ENCODE results near the gene ATP9A. TPM values are rescaled to one million over a fixed set of nuclear protein-coding genes. Genes with fewer than 3 reads are reported as not detected.

Gene ATP9A
- total RNA-seq, 2 experiments from 2014 or later: 0.11 to 0.19 TPM

GRCh38 chr20:51803148-51803854, 35.1 kb upstream of the ATP9A start:
- intact Hi-C loops (cut with DNase I, micrococcal nuclease): no loop called here
- Histone ChIP-seq H3K9me3 (ENCODE audit: control insufficient read depth in 1 of 2, insufficient read depth in 1 of 2, low read length in 2 of 2) (peaks cover 0 to 10% of the 10 kb centered on the region in 2 experiments), H3K27me3 (ENCODE audit: control insufficient read depth in 1 of 2, insufficient read depth in 2 of 2, low read length in 2 of 2) (peaks cover 28 to 48% of the 10 kb centered on the region in 2 experiments), H3K4me1 (ENCODE audit: insufficient read depth, low read length) (peaks cover 15% of the 10 kb centered on the region), H3K27ac (ENCODE audit: low read depth in 1 of 2, low read length in 2 of 2) (no peak overlapping the region), H3K4me3 (ENCODE audit: low read length) (no peak overlapping the region), H3K36me3 (ENCODE audit: insufficient read depth, low read length) (no peaks in the 10 kb centered on the region)
- Mint-ChIP-seq H3K9me3 (no peaks in the 10 kb centered on the region), H3K4me3 (no peak overlapping the region), H3K27me3 (peaks cover 66% of the 10 kb centered on the region), H3K36me3 (ENCODE audit: low read depth) (no peaks in the 10 kb centered on the region), H3K4me1 (ENCODE audit: low read depth) (peaks cover 14% of the 10 kb centered on the region), H3K27ac (no peak overlapping the region)
- ChIA-PET POLR2A (no interaction called here), CTCF (no interaction called here)
- no peak for DNase-seq
- TF ChIP-seq CTCF (IDR thresholded peaks at IDR 0.05): no peak
- ATAC-seq (ENCODE audit: poor library complexity): no peak

- POLR2A ChIA-PET: no interaction called here
- peaks cover 15% of the 10 kb centered on the region for H3K4me1 ChIP-seq (ENCODE audit: insufficient read depth, low read length)
- H3K27me3 ChIP-seq (ENCODE audit: control insufficient read depth in 1 of 2, insufficient read depth in 2 of 2, low read length in 2 of 2): peaks cover 30 to 48% of the 10 kb centered on the region in 2 experiments
- no peak for TF ChIP-seq CTCF (IDR thresholded peaks at IDR 0.05)
- no peak within 1 kb of the TSS for H3K4me3 ChIP-seq (ENCODE audit: low read length)
- DNase-seq: no peak
- H3K9me3 Mint-ChIP-seq: no peaks in the 10 kb centered on the region
- no peak within 1 kb of the TSS for H3K27ac Mint-ChIP-seq
- intact Hi-C loops (cut with DNase I, micrococcal nuclease): no loop called here
- no peak for ATAC-seq (ENCODE audit: poor library complexity)
- peaks cover 71% of the 10 kb centered on the region for H3K27me3 Mint-ChIP-seq
- no peaks in the 10 kb centered on the region for H3K36me3 Mint-ChIP-seq (ENCODE audit: low read depth)
- H3K4me3 Mint-ChIP-seq: no peak within 1 kb of the TSS
- H3K27ac ChIP-seq (ENCODE audit: low read depth in 1 of 2, low read length in 2 of 2): no peak within 1 kb of the TSS
- CTCF ChIA-PET: no interaction called here
- H3K9me3 ChIP-seq (ENCODE audit: control insufficient read depth in 1 of 2, insufficient read depth in 1 of 2, low read length in 2 of 2): peaks cover 0 to 10% of the 10 kb centered on the region in 2 experiments
- no peaks in the 10 kb centered on the region for H3K36me3 ChIP-seq (ENCODE audit: insufficient read depth, low read length)
- H3K4me1 Mint-ChIP-seq (ENCODE audit: low read depth): peaks cover 14% of the 10 kb centered on the region
Observed at GRCh38 chr20:51802170-51802751, 34.1 kb upstream of the ATP9A start, which contains the start of gene SALL4. Gene SALL4, minus strand, starts transcription at chr20:51802521. Its CDS starts 113 bp downstream, at chr20:51802408.

- ChIA-PET CTCF (no interaction called here), POLR2A (no interaction called here)
- H3K36me3 ChIP-seq (ENCODE audit: insufficient read depth, low read length): no peaks in the 10 kb centered on the region
- no peaks in the 10 kb centered on the region for H3K36me3 Mint-ChIP-seq (ENCODE audit: low read depth)
- peaks cover 30 to 52% of the 10 kb centered on the region in 2 experiments for H3K27me3 ChIP-seq (ENCODE audit: control insufficient read depth in 1 of 2, insufficient read depth in 2 of 2, low read length in 2 of 2)
- peaks cover 0 to 10% of the 10 kb centered on the region in 2 experiments for H3K9me3 ChIP-seq (ENCODE audit: control insufficient read depth in 1 of 2, insufficient read depth in 1 of 2, low read length in 2 of 2)
- DNase-seq (no peak), ATAC-seq (ENCODE audit: poor library complexity) (no peak)
- H3K27me3 Mint-ChIP-seq: peaks cover 73% of the 10 kb centered on the region
- no peak overlapping the region for H3K4me3 Mint-ChIP-seq
- H3K27ac ChIP-seq (ENCODE audit: low read depth in 1 of 2, low read length in 2 of 2): no peak overlapping the region
- H3K4me3 ChIP-seq (ENCODE audit: low read length): no peak overlapping the region
- no peaks in the 10 kb centered on the region for H3K9me3 Mint-ChIP-seq
- H3K27ac Mint-ChIP-seq: no peak overlapping the region
- no peak for TF ChIP-seq CTCF (IDR thresholded peaks at IDR 0.05)
- H3K4me1 ChIP-seq (ENCODE audit: insufficient read depth, low read length): peaks cover 15% of the 10 kb centered on the region
- H3K4me1 Mint-ChIP-seq (ENCODE audit: low read depth): peaks cover 14% of the 10 kb centered on the region
- intact Hi-C loops (cut with DNase I, micrococcal nuclease): no loop called here
Observed at GRCh38 chr20:51801823-51802123, 33.6 kb upstream of the ATP9A start.

All from CD4-positive, alpha-beta T cell (primary cell).